GM23338 (cell line): Measurements from ENCODE around the gene PPP4R3A. TPM values are rescaled to one million over a fixed set of nuclear protein-coding genes. Genes with fewer than 3 reads are reported as not detected.

Source experiments
- ATAC-seq: fragments of 200-7000 bp; cut with Tn5 transposase; 3 replicates; pipeline ENCODE4 v1.9.1; 2020
- DNase-seq: peaks from one replicate; pipeline ENCODE4 v3.0.0-alpha.2; 2015; ENCODE audit warnings: low spot score
- H2AFZ ChIP-seq: fragments of 200-600 bp; sonication (generic); 2 replicates; pipeline ENCODE4 v1.8.0; 2016; ENCODE audit warnings: antibody characterized with exemption, mild to moderate bottlenecking, moderate library complexity
- H3F3A ChIP-seq: fragments of 200-600 bp; sonication (generic); replicated peaks from 2 replicates; pipeline ENCODE4 v1.8.0; 2017; ENCODE audit warnings: antibody characterized with exemption, mixed run types, low read depth
- H3K27ac ChIP-seq: fragments of 200-600 bp; sonication (generic); 2 replicates; pipeline ENCODE4 v1.6.1; 2016; ENCODE audit warnings: low read depth
- H3K27me3 ChIP-seq: fragments of 200-600 bp; sonication (generic); 2 replicates; pipeline ENCODE4 v1.8.0; 2016; ENCODE audit warnings: mild to moderate bottlenecking, mixed run types, moderate library complexity; ENCODE audit not compliant: insufficient read depth
- H3K36me3 ChIP-seq: fragments of 200-600 bp; sonication (generic); 2 replicates; pipeline ENCODE4 v1.8.0; 2016; ENCODE audit warnings: mild to moderate bottlenecking; ENCODE audit not compliant: insufficient read depth
- H3K4me1 ChIP-seq: fragments of 200-600 bp; sonication (generic); 2 replicates; pipeline ENCODE4 v1.8.0; 2016; ENCODE audit warnings: mild to moderate bottlenecking, moderate library complexity; ENCODE audit not compliant: insufficient read depth
- H3K4me2 ChIP-seq: fragments of 200-600 bp; sonication (generic); 2 replicates; pipeline ENCODE4 v1.7.1; 2017; ENCODE audit warnings: mixed run types
- H3K4me3 ChIP-seq: fragments of 200-600 bp; sonication (generic); 2 replicates; pipeline ENCODE4 v1.6.1; 2016; ENCODE audit warnings: mixed run types
- H3K79me2 ChIP-seq: fragments of 200-600 bp; sonication (generic); replicated peaks from 2 replicates; pipeline ENCODE4 v1.8.0; 2017; ENCODE audit warnings: mild to moderate bottlenecking; ENCODE audit not compliant: insufficient read depth
- H3K9me2 ChIP-seq: fragments of 200-600 bp; sonication (generic); 2 replicates; pipeline ENCODE4 v1.8.0; 2017; ENCODE audit not compliant: insufficient read depth
- H4K20me1 ChIP-seq: fragments of 200-600 bp; sonication (generic); replicated peaks from 2 replicates; pipeline ENCODE4 v1.8.0; 2017; ENCODE audit warnings: mild to moderate bottlenecking; ENCODE audit not compliant: insufficient read depth
- H3K27ac Mint-ChIP-seq: 2 replicates; pipeline ENCODE4 v1.8.0; 2020; ENCODE audit warnings: inconsistent platforms, mild to moderate bottlenecking, moderate library complexity, mixed read lengths
- H3K27me3 Mint-ChIP-seq: 3 replicates; pipeline ENCODE4 v1.8.0; 2022; ENCODE audit warnings: low read depth, mild to moderate bottlenecking, moderate library complexity, mixed read lengths, inconsistent platforms; ENCODE audit not compliant: insufficient read depth, poor library complexity
- H3K36me3 Mint-ChIP-seq: 3 replicates; pipeline ENCODE4 v1.8.0; 2021; ENCODE audit warnings: low read depth, mild to moderate bottlenecking, inconsistent platforms, moderate library complexity, mixed read lengths
- H3K4me1 Mint-ChIP-seq: 3 replicates; pipeline ENCODE4 v1.8.0; 2020; ENCODE audit warnings: mild to moderate bottlenecking, inconsistent platforms, mixed read lengths
- H3K4me3 Mint-ChIP-seq: 3 replicates; pipeline ENCODE4 v1.8.0; 2021; ENCODE audit warnings: moderate library complexity, mild to moderate bottlenecking, inconsistent platforms, mixed read lengths
- H3K9me3 Mint-ChIP-seq: 3 replicates; pipeline ENCODE4 v1.8.0; 2020; ENCODE audit warnings: moderate library complexity, mild to moderate bottlenecking, inconsistent platforms, mixed read lengths
- CREB1 ChIP-seq: fragments of 250-450 bp; sonication (Bioruptor Pico); IDR thresholded peaks from 2 replicates; pipeline ENCODE4 v1.5.0; 2020; ENCODE audit warnings: low read depth, mild to moderate bottlenecking, moderate library complexity
- CTCF ChIP-seq, 2 experiments: fragments of 200-600 bp in 1 of 2; sonication (generic) in 1 of 2; conservative IDR thresholded peaks; 2 replicates each; pipeline versions ENCODE4 v1.5.1 to v1.6.1; 2016 to 2017; ENCODE audit warnings: antibody characterized with exemption in 2 of 2, low read depth in 2 of 2, mild to moderate bottlenecking in 2 of 2, moderate library complexity in 1 of 2
- EZH2 ChIP-seq: fragments of 200-600 bp; sonication (generic); IDR thresholded peaks from one replicate; pipeline ENCODE4 v1.8.0; 2017; ENCODE audit warnings: antibody characterized with exemption, mild to moderate bottlenecking, low read depth; ENCODE audit not compliant: unreplicated experiment
- EZH2phosphoT487 ChIP-seq: fragments of 200-600 bp; sonication (generic); IDR thresholded peaks from one replicate; pipeline ENCODE4 v1.8.1; 2018; ENCODE audit warnings: antibody characterized with exemption; ENCODE audit not compliant: unreplicated experiment
- NANOG ChIP-seq: IDR thresholded peaks from 2 replicates; pipeline ENCODE4 v1.6.1; 2016; ENCODE audit warnings: antibody characterized with exemption, borderline replicate concordance
- POLR2AphosphoS5 ChIP-seq: IDR thresholded peaks from 2 replicates; pipeline ENCODE4 v1.6.1; 2016; ENCODE audit warnings: antibody characterized with exemption, low read depth
- ZNF114 ChIP-seq: fragments of 250-450 bp; sonication (Bioruptor Pico); IDR thresholded peaks from 2 replicates; pipeline ENCODE4 v1.5.0; 2020; ENCODE audit warnings: mild to moderate bottlenecking, moderate library complexity
- ZNF331 ChIP-seq: fragments of 250-450 bp; sonication (Bioruptor Pico); IDR thresholded peaks from 2 replicates; pipeline ENCODE4 v1.5.0; 2020; ENCODE audit warnings: low read depth, mild to moderate bottlenecking, moderate library complexity
- ZNF462 ChIP-seq: fragments of 250-450 bp; sonication (Bioruptor Pico); IDR thresholded peaks from 2 replicates; pipeline ENCODE4 v1.5.0; 2020; ENCODE audit warnings: mild to moderate bottlenecking, moderate library complexity
- polyA plus RNA-seq: library from polyadenylated mRNA; unstranded; fragments of >200 nt; fragmentation: Nextera tagmentation; extraction: Ambion mirVana; gene quantifications from 2 replicates; pipeline ENCODE4 v1.2.1, GENCODE V29; 2016
- total RNA-seq: library from RNA; depleted of rRNA; stranded (reverse); fragments of >200 nt; shearing (Covaris generic); gene quantifications from 2 replicates; pipeline ENCODE4 v1.2.3, GENCODE V29; 2014
- TF ChIP-seq, protein P1 (sequence below): IDR thresholded peaks from one replicate; pipeline ENCODE4 v1.6.1; 2018; ENCODE audit warnings: antibody characterized with exemption; ENCODE audit not compliant: unreplicated experiment
- TF ChIP-seq, protein P2 (sequence below): IDR thresholded peaks from 2 replicates; pipeline ENCODE4 v1.6.1; 2016; ENCODE audit warnings: antibody characterized with exemption

PPP4R3A gene
- total and polyA plus RNA-seq, 2 experiments from 2014 or later, result 50.3 to 128 TPM

GRCh38 chr14:91482263-91483013 lies 27.7 kb downstream of the PPP4R3A start (continued):
- no peak for TF ChIP-seq ZNF462

DNA sequence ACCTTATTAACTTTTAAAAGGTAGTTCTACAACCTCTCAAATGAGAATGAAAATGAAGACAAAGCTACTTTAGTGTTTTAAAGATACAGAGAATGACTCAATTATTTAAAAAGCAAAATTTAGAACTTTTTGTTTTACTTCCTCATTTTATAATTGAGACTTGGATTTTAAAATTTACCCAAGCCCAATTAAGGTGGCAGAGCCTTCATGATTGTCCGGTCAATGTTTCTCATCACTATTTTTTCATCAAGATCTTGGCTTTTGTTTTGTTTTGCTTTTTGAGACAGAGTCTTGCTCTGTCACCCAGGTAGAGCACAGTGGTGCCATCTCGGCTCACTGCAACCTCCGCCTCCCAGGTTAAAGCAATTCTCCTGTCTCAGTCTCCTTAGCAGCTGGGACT lies 32.7 kb downstream of the PPP4R3A start:
- Histone ChIP-seq H3K36me3 (peaks cover 70% of the 10 kb centered on the region), H3K4me1 (no peaks in the 10 kb centered on the region), H3K27me3 (no peaks in the 10 kb centered on the region), H3K9me2 (no peaks in the 10 kb centered on the region), H2AFZ (no peak overlapping the region), H3F3A (no peaks in the 10 kb centered on the region), H3K4me3 (no peak overlapping the region), H3K4me2 (no peak overlapping the region), H4K20me1 (peaks cover 3% of the 10 kb centered on the region), H3K27ac (no peak overlapping the region), H3K79me2 (peaks cover 56% of the 10 kb centered on the region)
- Mint-ChIP-seq H3K27ac (no peak overlapping the region), H3K36me3 (peaks cover 96% of the 10 kb centered on the region), H3K4me1 (no peaks in the 10 kb centered on the region), H3K9me3 (no peaks in the 10 kb centered on the region), H3K4me3 (no peak overlapping the region), H3K27me3 (peaks cover 4% of the 10 kb centered on the region)
- DNase-seq (no peak), ATAC-seq (no peak)
- TF ChIP-seq NANOG (no peak), EZH2 (no peak), EZH2phosphoT487 (no peak), CREB1 (CRISPR knock-in tag) (no peak), CTCF (conservative IDR thresholded peaks at IDR 0.05; ENCODE audit: low read depth in 2 of 2) (no peak), POLR2AphosphoS5 (no peak), ZNF331 (CRISPR knock-in tag) (no peak), ZNF114 (no peak)
- TF ChIP-seq, protein P1, sequence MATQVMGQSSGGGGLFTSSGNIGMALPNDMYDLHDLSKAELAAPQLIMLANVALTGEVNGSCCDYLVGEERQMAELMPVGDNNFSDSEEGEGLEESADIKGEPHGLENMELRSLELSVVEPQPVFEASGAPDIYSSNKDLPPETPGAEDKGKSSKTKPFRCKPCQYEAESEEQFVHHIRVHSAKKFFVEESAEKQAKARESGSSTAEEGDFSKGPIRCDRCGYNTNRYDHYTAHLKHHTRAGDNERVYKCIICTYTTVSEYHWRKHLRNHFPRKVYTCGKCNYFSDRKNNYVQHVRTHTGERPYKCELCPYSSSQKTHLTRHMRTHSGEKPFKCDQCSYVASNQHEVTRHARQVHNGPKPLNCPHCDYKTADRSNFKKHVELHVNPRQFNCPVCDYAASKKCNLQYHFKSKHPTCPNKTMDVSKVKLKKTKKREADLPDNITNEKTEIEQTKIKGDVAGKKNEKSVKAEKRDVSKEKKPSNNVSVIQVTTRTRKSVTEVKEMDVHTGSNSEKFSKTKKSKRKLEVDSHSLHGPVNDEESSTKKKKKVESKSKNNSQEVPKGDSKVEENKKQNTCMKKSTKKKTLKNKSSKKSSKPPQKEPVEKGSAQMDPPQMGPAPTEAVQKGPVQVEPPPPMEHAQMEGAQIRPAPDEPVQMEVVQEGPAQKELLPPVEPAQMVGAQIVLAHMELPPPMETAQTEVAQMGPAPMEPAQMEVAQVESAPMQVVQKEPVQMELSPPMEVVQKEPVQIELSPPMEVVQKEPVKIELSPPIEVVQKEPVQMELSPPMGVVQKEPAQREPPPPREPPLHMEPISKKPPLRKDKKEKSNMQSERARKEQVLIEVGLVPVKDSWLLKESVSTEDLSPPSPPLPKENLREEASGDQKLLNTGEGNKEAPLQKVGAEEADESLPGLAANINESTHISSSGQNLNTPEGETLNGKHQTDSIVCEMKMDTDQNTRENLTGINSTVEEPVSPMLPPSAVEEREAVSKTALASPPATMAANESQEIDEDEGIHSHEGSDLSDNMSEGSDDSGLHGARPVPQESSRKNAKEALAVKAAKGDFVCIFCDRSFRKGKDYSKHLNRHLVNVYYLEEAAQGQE, result no peak
- TF ChIP-seq, protein P2, sequence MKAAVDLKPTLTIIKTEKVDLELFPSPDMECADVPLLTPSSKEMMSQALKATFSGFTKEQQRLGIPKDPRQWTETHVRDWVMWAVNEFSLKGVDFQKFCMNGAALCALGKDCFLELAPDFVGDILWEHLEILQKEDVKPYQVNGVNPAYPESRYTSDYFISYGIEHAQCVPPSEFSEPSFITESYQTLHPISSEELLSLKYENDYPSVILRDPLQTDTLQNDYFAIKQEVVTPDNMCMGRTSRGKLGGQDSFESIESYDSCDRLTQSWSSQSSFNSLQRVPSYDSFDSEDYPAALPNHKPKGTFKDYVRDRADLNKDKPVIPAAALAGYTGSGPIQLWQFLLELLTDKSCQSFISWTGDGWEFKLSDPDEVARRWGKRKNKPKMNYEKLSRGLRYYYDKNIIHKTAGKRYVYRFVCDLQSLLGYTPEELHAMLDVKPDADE, result no peak
